ENCODE results near the gene YY2.

Gene YY2

GRCh38 chrX:21837056-21837455 is 18.7 kb upstream of the YY2 start:
- Histone ChIP-seq H3K4me3 (no peak overlapping the region), H3K36me3 (ENCODE audit: insufficient read depth, low read length) (no peaks in the 10 kb centered on the region), H3K27ac (no peak overlapping the region), H3K9ac (ENCODE audit: insufficient read length) (no peak overlapping the region), H3K9me3 (ENCODE audit: low read depth, low read length) (no peaks in the 10 kb centered on the region)
- DNase-seq (ENCODE audit: low read depth, low spot score), result no peak
- TF ChIP-seq FOXP2 (optimal IDR thresholded peaks at IDR 0.05; ENCODE audit: control extremely low read depth, extremely low read length, insufficient read depth) (no peak), POLR2AphosphoS5 (IDR thresholded peaks at IDR 0.05; ENCODE audit: borderline replicate concordance, low read depth, low read length) (no peak), EZH2 (IDR thresholded peaks at IDR 0.05) (no peak)

GRCh38 chrX:21838937-21839333 is 16.9 kb upstream of the YY2 start:
- Histone ChIP-seq H3K9me3 (ENCODE audit: low read depth, low read length) (no peaks in the 10 kb centered on the region), H3K27ac (peak overlapping the region; percentile 82; the same call in 1 of the 2 replicates), H3K4me3 (peak overlapping the region; percentile 79), H3K9ac (ENCODE audit: insufficient read length) (peak overlapping the region; percentile 94), H3K36me3 (ENCODE audit: insufficient read depth, low read length) (no peaks in the 10 kb centered on the region)
- no peak for TF ChIP-seq EZH2 (IDR thresholded peaks at IDR 0.05)
- no peak for TF ChIP-seq FOXP2 (optimal IDR thresholded peaks at IDR 0.05; ENCODE audit: control extremely low read depth, extremely low read length, insufficient read depth)
- no peak for TF ChIP-seq POLR2AphosphoS5 (IDR thresholded peaks at IDR 0.05; ENCODE audit: borderline replicate concordance, low read depth, low read length)
- no peak for DNase-seq (ENCODE audit: low read depth, low spot score)

- peak within 1 kb of the TSS; percentile 79 for H3K4me3 ChIP-seq
- peak within 1 kb of the TSS; percentile 94 for H3K9ac ChIP-seq (ENCODE audit: insufficient read length)
- DNase-seq (ENCODE audit: low read depth, low spot score), result peak; percentile 70
- TF ChIP-seq EZH2 (IDR thresholded peaks at IDR 0.05) (no peak), POLR2AphosphoS5 (IDR thresholded peaks at IDR 0.05; ENCODE audit: borderline replicate concordance, low read depth, low read length) (peak; percentile 68), FOXP2 (optimal IDR thresholded peaks at IDR 0.05; ENCODE audit: control extremely low read depth, extremely low read length, insufficient read depth) (peak; percentile 14)
- no peaks in the 10 kb centered on the region for H3K9me3 ChIP-seq (ENCODE audit: low read depth, low read length)
- H3K27ac ChIP-seq, result peak within 1 kb of the TSS; percentile 82; the same call in 1 of the 2 replicates
- H3K36me3 ChIP-seq (ENCODE audit: insufficient read depth, low read length), result no peaks in the 10 kb centered on the region
Observed at GRCh38 chrX:21839334-21840192, 16.2 kb upstream of the YY2 start, which contains the start of gene MBTPS2. TSS of gene MBTPS2 (plus strand) at chrX:21839617. CDS start at chrX:21839735, 118 bp downstream.

GRCh38 chrX:21840193-21840545 is 15.6 kb upstream of the YY2 start:
- Histone ChIP-seq H3K4me3 (peak overlapping the region; percentile 79), H3K36me3 (ENCODE audit: insufficient read depth, low read length) (no peaks in the 10 kb centered on the region), H3K27ac (no peak overlapping the region), H3K9me3 (ENCODE audit: low read depth, low read length) (no peaks in the 10 kb centered on the region), H3K9ac (ENCODE audit: insufficient read length) (peak overlapping the region; percentile 94)
- DNase-seq (ENCODE audit: low read depth, low spot score), result no peak
- TF ChIP-seq FOXP2 (optimal IDR thresholded peaks at IDR 0.05; ENCODE audit: control extremely low read depth, extremely low read length, insufficient read depth) (no peak), EZH2 (IDR thresholded peaks at IDR 0.05) (no peak), POLR2AphosphoS5 (IDR thresholded peaks at IDR 0.05; ENCODE audit: borderline replicate concordance, low read depth, low read length) (no peak)

- Histone ChIP-seq H3K9ac (ENCODE audit: insufficient read length) (no peak overlapping the region), H3K36me3 (ENCODE audit: insufficient read depth, low read length) (peaks cover 16% of the 10 kb centered on the region; the same call in 1 of the 2 replicates), H3K27ac (no peak overlapping the region), H3K9me3 (ENCODE audit: low read depth, low read length) (no peaks in the 10 kb centered on the region), H3K4me3 (no peak overlapping the region)
- DNase-seq (ENCODE audit: low read depth, low spot score), result no peak
- TF ChIP-seq EZH2 (IDR thresholded peaks at IDR 0.05) (no peak), POLR2AphosphoS5 (IDR thresholded peaks at IDR 0.05; ENCODE audit: borderline replicate concordance, low read depth, low read length) (no peak), FOXP2 (optimal IDR thresholded peaks at IDR 0.05; ENCODE audit: control extremely low read depth, extremely low read length, insufficient read depth) (no peak)
Observed at GRCh38 chrX:21843179-21843578, 12.6 kb upstream of the YY2 start.

GRCh38 chrX:21845096-21845495 is 10.7 kb upstream of the YY2 start:
- Histone ChIP-seq H3K9ac (ENCODE audit: insufficient read length) (no peak overlapping the region), H3K36me3 (ENCODE audit: insufficient read depth, low read length) (peaks cover 16% of the 10 kb centered on the region; the same call in 1 of the 2 replicates), H3K4me3 (no peak overlapping the region), H3K9me3 (ENCODE audit: low read depth, low read length) (no peaks in the 10 kb centered on the region), H3K27ac (no peak overlapping the region)
- no peak for DNase-seq (ENCODE audit: low read depth, low spot score)
- TF ChIP-seq FOXP2 (optimal IDR thresholded peaks at IDR 0.05; ENCODE audit: control extremely low read depth, extremely low read length, insufficient read depth) (no peak), EZH2 (IDR thresholded peaks at IDR 0.05) (no peak)

- no peak overlapping the region for H3K27ac ChIP-seq
- no peak for DNase-seq (ENCODE audit: low read depth, low spot score)
Observed at GRCh38 chrX:21847342-21847741, 8.4 kb upstream of the YY2 start.

GRCh38 chrX:21853578-21853977 is 2.2 kb upstream of the YY2 start:
- TF ChIP-seq POLR2AphosphoS5 (IDR thresholded peaks at IDR 0.05; ENCODE audit: borderline replicate concordance, low read depth, low read length) (no peak), FOXP2 (optimal IDR thresholded peaks at IDR 0.05; ENCODE audit: control extremely low read depth, extremely low read length, insufficient read depth) (no peak), EZH2 (IDR thresholded peaks at IDR 0.05) (no peak)
- Histone ChIP-seq H3K36me3 (ENCODE audit: insufficient read depth, low read length) (peaks cover 13% of the 10 kb centered on the region), H3K27ac (no peak overlapping the region), H3K4me3 (no peak overlapping the region), H3K9ac (ENCODE audit: insufficient read length) (no peak overlapping the region), H3K9me3 (ENCODE audit: low read depth, low read length) (no peaks in the 10 kb centered on the region)
- no peak for DNase-seq (ENCODE audit: low read depth, low spot score)

More at GRCh38 chrX:21847342-21847741, 8.4 kb upstream of the YY2 start:
- Histone ChIP-seq H3K9me3 (ENCODE audit: low read depth, low read length) (no peaks in the 10 kb centered on the region), H3K4me3 (no peak overlapping the region), H3K36me3 (ENCODE audit: insufficient read depth, low read length) (peaks cover 16% of the 10 kb centered on the region; the same call in 1 of the 2 replicates), H3K9ac (ENCODE audit: insufficient read length) (no peak overlapping the region)
- TF ChIP-seq EZH2 (IDR thresholded peaks at IDR 0.05) (no peak), POLR2AphosphoS5 (IDR thresholded peaks at IDR 0.05; ENCODE audit: borderline replicate concordance, low read depth, low read length) (no peak), FOXP2 (optimal IDR thresholded peaks at IDR 0.05; ENCODE audit: control extremely low read depth, extremely low read length, insufficient read depth) (no peak)

All from SK-N-MC (cell line).